SU-DHL-6 (cell line): Measurements from ENCODE around the gene FKBP8.

Experiments
- H2AFZ ChIP-seq: fragments of 200-600 bp; sonication (generic); 2 replicates; pipeline ENCODE4 v1.6.1; 2014; ENCODE audit warnings: low read depth, mild to moderate bottlenecking, moderate library complexity, mixed read lengths, antibody characterized with exemption, low read length; ENCODE audit not compliant: severe bottlenecking
- H3F3A ChIP-seq: fragments of 200-600 bp; shearing (Covaris generic); 2 replicates; pipeline ENCODE4 v1.6.0; 2016; ENCODE audit warnings: antibody characterized with exemption, mild to moderate bottlenecking; ENCODE audit not compliant: insufficient read depth
- H3K27ac ChIP-seq: fragments of 200-600 bp; sonication (generic); 2 replicates; pipeline ENCODE4 v1.5.1; 2016; ENCODE audit warnings: low read depth, mild to moderate bottlenecking, low read length, moderate library complexity, mixed read lengths
- H3K27me3 ChIP-seq: fragments of 200-600 bp; sonication (generic), shearing (Covaris generic); 2 replicates; pipeline ENCODE4 v1.6.0; 2014; ENCODE audit warnings: mild to moderate bottlenecking, low read length
- H3K36me3 ChIP-seq: fragments of 200-600 bp; sonication (generic); 2 replicates; pipeline ENCODE4 v1.6.1; 2014; ENCODE audit warnings: mild to moderate bottlenecking, low read length, mixed read lengths
- H3K4me2 ChIP-seq: fragments of 300-600, 200-600 bp; shearing (Covaris generic), sonication (generic); 2 replicates; pipeline ENCODE4 v1.6.0; 2014; ENCODE audit warnings: low read length, low read depth, mild to moderate bottlenecking; ENCODE audit not compliant: poor library complexity, severe bottlenecking
- H3K4me3 ChIP-seq: fragments of 200-600 bp; sonication (generic); 2 replicates; pipeline ENCODE4 v1.5.1; 2014; ENCODE audit warnings: antibody characterized with exemption, low read length, mild to moderate bottlenecking, mixed read lengths; ENCODE audit not compliant: insufficient read depth, poor library complexity, severe bottlenecking
- H3K79me2 ChIP-seq: fragments of 200-600 bp; sonication (generic); 2 replicates; pipeline ENCODE4 v1.6.1; 2014; ENCODE audit warnings: mild to moderate bottlenecking, low read length, moderate library complexity; ENCODE audit not compliant: insufficient read depth
- H3K9ac ChIP-seq: fragments of 200-600 bp; sonication (generic); 2 replicates; pipeline ENCODE4 v1.7.0; 2014; ENCODE audit warnings: mild to moderate bottlenecking, low read length
- H3K9me2 ChIP-seq: fragments of 200-600 bp; sonication (generic); replicated peaks from 2 replicates; pipeline ENCODE4 v1.6.1; 2014; ENCODE audit warnings: low read length; ENCODE audit not compliant: insufficient read depth
- H3K9me3 ChIP-seq: fragments of 200-600 bp; sonication (generic); 2 replicates; pipeline ENCODE4 v1.6.1; 2014; ENCODE audit warnings: low read length, mixed read lengths; ENCODE audit not compliant: insufficient read depth
- H4K20me1 ChIP-seq: fragments of 200-600 bp; sonication (generic); 2 replicates; pipeline ENCODE4 v1.6.1; 2014; ENCODE audit warnings: low read depth, mild to moderate bottlenecking, antibody characterized with exemption, low read length, moderate library complexity, mixed read lengths
- CTCF ChIP-seq: fragments of 200-600 bp; sonication (generic); IDR thresholded peaks from one replicate; pipeline ENCODE4 v1.5.1; 2017; ENCODE audit warnings: antibody characterized with exemption, mild to moderate bottlenecking, low read length, moderate library complexity; ENCODE audit not compliant: insufficient read depth, poor library complexity, severe bottlenecking
- EZH2phosphoT487 ChIP-seq: fragments of 200-600 bp; sonication (generic), shearing (Covaris generic); conservative IDR thresholded peaks from 2 replicates; pipeline ENCODE4 v1.6.1; 2018; ENCODE audit warnings: mild to moderate bottlenecking, antibody characterized with exemption, low read length, moderate library complexity, mixed read lengths

Gene FKBP8

GRCh38 chr19:18489627-18490184 lies 53.7 kb downstream of the FKBP8 start:
- no peaks in the 10 kb centered on the region for H3K9me3 ChIP-seq
- peaks cover 79% of the 10 kb centered on the region for H3K79me2 ChIP-seq

GRCh38 chr19:18488838-18489626 lies 54.3 kb downstream of the FKBP8 start:
- Histone ChIP-seq H3K9ac (no peak overlapping the region), H3K9me2 (no peaks in the 10 kb centered on the region), H3K36me3 (no peaks in the 10 kb centered on the region), H3K4me3 (no peak overlapping the region), H3K27ac (no peak overlapping the region), H3K9me3 (no peaks in the 10 kb centered on the region), H3K79me2 (peaks cover 79% of the 10 kb centered on the region), H4K20me1 (no peaks in the 10 kb centered on the region), H2AFZ (no peak overlapping the region), H3K27me3 (no peaks in the 10 kb centered on the region), H3K4me2 (no peak overlapping the region), H3F3A (no peaks in the 10 kb centered on the region)
- TF ChIP-seq CTCF = no peak
- no peak for TF ChIP-seq EZH2phosphoT487

More at GRCh38 chr19:18489627-18490184, 53.7 kb downstream of the FKBP8 start:
- Histone ChIP-seq H3F3A (no peaks in the 10 kb centered on the region), H4K20me1 (no peaks in the 10 kb centered on the region), H3K9me2 (no peaks in the 10 kb centered on the region), H3K4me2 (no peak overlapping the region), H3K4me3 (no peak overlapping the region), H3K27me3 (no peaks in the 10 kb centered on the region), H2AFZ (no peak overlapping the region), H3K27ac (no peak overlapping the region), H3K9ac (no peak overlapping the region), H3K36me3 (no peaks in the 10 kb centered on the region)
- TF ChIP-seq CTCF = no peak
- no peak for TF ChIP-seq EZH2phosphoT487

GRCh38 chr19:18488403-18488723 lies 55.0 kb downstream of the FKBP8 start:
- no peaks in the 10 kb centered on the region for H3K9me3 ChIP-seq
- TF ChIP-seq EZH2phosphoT487 (no peak), CTCF (no peak)
- H3K36me3 ChIP-seq = no peaks in the 10 kb centered on the region
- no peaks in the 10 kb centered on the region for H3F3A ChIP-seq
- H3K9ac ChIP-seq = no peak overlapping the region
- H3K4me3 ChIP-seq = no peak overlapping the region
- no peaks in the 10 kb centered on the region for H3K9me2 ChIP-seq
- no peak overlapping the region for H3K4me2 ChIP-seq
- H4K20me1 ChIP-seq = no peaks in the 10 kb centered on the region
- no peaks in the 10 kb centered on the region for H3K27me3 ChIP-seq
- H3K79me2 ChIP-seq = peaks cover 79% of the 10 kb centered on the region
- H3K27ac ChIP-seq = no peak overlapping the region
- no peak overlapping the region for H2AFZ ChIP-seq
